ENCODE data around the gene SEC31B. TPM values are rescaled to one million over a fixed set of nuclear protein-coding genes. Genes with fewer than 3 reads are reported as not detected.

The SEC31B gene
- total RNA-seq, 1 donor from 2014 or later = 8.5 TPM

DNA sequence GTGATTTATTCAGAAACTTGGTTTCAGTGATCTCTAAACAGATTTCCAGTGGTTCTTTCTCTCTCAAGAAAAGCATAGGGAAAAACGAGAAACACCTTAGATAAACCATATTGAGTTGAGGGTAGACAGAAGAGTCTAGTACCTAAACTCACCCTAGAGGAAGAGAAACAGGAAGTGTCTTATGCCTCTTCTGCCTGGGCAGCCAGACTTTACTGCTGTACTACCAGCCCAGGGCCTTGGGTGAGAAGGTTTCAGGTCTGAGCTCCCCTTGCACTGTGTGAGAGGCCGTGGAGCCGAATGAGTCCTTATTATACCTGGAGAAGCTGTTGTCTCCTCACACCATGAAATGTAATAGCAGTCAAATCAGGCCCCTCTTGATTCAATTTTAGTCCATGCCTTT is 34.3 kb upstream of the SEC31B start:
- Mint-ChIP-seq H3K27me3 (ENCODE audit: low read depth) (no peaks in the 10 kb centered on the region), H3K4me1 (ENCODE audit: low read depth) (no peaks in the 10 kb centered on the region), H3K9me3 (ENCODE audit: low read depth) (no peaks in the 10 kb centered on the region), H3K36me3 (ENCODE audit: low read depth) (peaks cover 22% of the 10 kb centered on the region), H3K27ac (ENCODE audit: unreplicated experiment) (no peak overlapping the region), H3K4me3 (ENCODE audit: unreplicated experiment) (no peak overlapping the region)
- DNase-seq (ENCODE audit: low spot score) = no peak
- TF ChIP-seq, protein P1, sequence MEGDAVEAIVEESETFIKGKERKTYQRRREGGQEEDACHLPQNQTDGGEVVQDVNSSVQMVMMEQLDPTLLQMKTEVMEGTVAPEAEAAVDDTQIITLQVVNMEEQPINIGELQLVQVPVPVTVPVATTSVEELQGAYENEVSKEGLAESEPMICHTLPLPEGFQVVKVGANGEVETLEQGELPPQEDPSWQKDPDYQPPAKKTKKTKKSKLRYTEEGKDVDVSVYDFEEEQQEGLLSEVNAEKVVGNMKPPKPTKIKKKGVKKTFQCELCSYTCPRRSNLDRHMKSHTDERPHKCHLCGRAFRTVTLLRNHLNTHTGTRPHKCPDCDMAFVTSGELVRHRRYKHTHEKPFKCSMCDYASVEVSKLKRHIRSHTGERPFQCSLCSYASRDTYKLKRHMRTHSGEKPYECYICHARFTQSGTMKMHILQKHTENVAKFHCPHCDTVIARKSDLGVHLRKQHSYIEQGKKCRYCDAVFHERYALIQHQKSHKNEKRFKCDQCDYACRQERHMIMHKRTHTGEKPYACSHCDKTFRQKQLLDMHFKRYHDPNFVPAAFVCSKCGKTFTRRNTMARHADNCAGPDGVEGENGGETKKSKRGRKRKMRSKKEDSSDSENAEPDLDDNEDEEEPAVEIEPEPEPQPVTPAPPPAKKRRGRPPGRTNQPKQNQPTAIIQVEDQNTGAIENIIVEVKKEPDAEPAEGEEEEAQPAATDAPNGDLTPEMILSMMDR (IDR thresholded peaks at IDR 0.05) = no peak

DNA sequence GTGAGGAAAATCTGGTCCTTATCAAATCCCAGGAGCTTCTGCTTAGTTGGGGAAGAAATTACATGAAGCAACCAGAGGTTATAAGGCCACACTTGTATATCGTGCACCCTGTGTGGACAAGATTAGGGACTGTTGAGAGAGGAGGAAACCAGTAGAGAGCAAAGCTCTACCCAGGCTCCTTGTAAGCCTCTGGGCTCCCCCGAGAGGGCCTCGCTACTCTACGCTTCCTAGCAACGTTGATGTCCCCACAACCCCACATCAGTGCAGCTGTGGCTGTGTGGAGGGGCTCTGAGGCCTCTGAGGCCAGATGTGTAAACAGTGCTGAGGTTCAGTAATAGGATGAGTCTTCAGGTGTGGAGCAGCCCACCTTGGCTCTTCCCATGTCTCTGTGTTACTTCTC is 32.1 kb upstream of the SEC31B start:
- no peak for DNase-seq (ENCODE audit: low spot score)
- peaks cover 28% of the 10 kb centered on the region for H3K36me3 Mint-ChIP-seq (ENCODE audit: low read depth)
- H3K9me3 Mint-ChIP-seq (ENCODE audit: low read depth) = no peaks in the 10 kb centered on the region
- no peak overlapping the region for H3K27ac Mint-ChIP-seq (ENCODE audit: unreplicated experiment)
- H3K4me3 Mint-ChIP-seq (ENCODE audit: unreplicated experiment) = no peak overlapping the region
- H3K4me1 Mint-ChIP-seq (ENCODE audit: low read depth) = no peaks in the 10 kb centered on the region
- TF ChIP-seq, protein P1 (IDR thresholded peaks at IDR 0.05) = no peak
- H3K27me3 Mint-ChIP-seq (ENCODE audit: low read depth) = no peaks in the 10 kb centered on the region

DNA sequence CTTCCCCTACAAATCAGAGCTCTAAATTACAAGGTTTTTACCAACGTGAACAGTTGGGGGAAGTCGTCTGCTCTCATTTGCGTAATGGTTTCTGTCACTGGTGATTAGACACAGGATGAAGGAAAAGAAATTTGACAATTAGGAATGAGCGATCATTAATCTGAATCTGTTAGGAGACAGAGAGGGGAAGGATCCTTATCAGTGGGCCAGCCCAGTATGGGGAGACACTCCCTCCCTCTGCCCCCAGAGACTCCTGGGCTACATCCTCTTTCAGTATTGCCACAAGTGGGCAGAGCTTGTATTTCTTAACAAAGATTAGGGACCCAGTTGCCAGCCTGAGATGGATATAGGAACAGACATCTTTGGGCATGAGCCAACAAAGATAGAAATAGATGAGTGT is 31.5 kb upstream of the SEC31B start:
- peaks cover 27% of the 10 kb centered on the region for H3K36me3 Mint-ChIP-seq (ENCODE audit: low read depth)

DNA sequence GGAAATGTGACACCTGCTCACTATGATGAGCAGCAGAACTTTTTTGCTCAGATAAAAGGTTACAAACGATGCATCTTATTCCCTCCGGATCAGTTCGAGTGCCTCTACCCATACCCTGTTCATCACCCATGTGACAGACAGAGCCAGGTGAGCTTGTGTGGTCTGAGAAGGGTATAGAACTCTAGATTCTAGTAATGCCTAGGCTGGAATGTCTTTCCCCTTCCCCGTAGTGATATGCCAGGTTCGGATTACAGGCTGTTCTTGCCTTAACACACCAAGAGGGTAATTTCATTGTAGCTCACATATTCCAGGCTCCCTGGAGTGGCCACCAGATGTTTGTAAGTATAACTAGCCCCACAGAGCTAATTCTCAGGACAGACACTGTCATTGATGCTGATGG is 25.3 kb upstream of the SEC31B start:
- no peaks in the 10 kb centered on the region for H3K27me3 Mint-ChIP-seq (ENCODE audit: low read depth)
- no peak overlapping the region for H3K4me3 Mint-ChIP-seq (ENCODE audit: unreplicated experiment)
- TF ChIP-seq, protein P1 (IDR thresholded peaks at IDR 0.05) = no peak
- H3K4me1 Mint-ChIP-seq (ENCODE audit: low read depth) = peaks cover 3% of the 10 kb centered on the region
- no peak overlapping the region for H3K27ac Mint-ChIP-seq (ENCODE audit: unreplicated experiment)
- H3K36me3 Mint-ChIP-seq (ENCODE audit: low read depth) = peaks cover 33% of the 10 kb centered on the region
- no peaks in the 10 kb centered on the region for H3K9me3 Mint-ChIP-seq (ENCODE audit: low read depth)
- DNase-seq (ENCODE audit: low spot score) = no peak

More for the DNA sequence above, 31.5 kb upstream of the SEC31B start:
- H3K9me3 Mint-ChIP-seq (ENCODE audit: low read depth) = no peaks in the 10 kb centered on the region
- TF ChIP-seq, protein P1 (IDR thresholded peaks at IDR 0.05) = no peak
- no peaks in the 10 kb centered on the region for H3K4me1 Mint-ChIP-seq (ENCODE audit: low read depth)
- H3K4me3 Mint-ChIP-seq (ENCODE audit: unreplicated experiment) = no peak overlapping the region
- no peak overlapping the region for H3K27ac Mint-ChIP-seq (ENCODE audit: unreplicated experiment)
- H3K27me3 Mint-ChIP-seq (ENCODE audit: low read depth) = no peaks in the 10 kb centered on the region
- DNase-seq (ENCODE audit: low spot score) = no peak

DNA sequence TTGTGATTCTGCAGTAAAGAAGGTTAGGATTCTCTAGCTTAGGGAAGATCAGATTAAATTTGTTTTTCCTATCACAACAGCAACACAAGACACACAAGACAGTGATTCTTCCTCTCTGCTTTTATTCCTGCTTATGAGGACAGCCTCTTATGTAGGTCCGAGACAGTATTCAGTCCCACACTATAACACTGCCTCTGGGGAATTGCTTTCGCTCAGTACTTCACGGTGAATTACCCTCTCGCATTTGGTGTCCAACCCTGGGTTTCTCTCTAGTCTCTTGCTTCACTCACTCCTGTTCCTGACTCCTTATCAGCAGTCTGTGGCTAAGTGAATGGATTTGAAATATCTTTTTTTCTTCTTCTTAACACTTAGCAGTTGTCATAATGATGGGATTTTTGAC is 17.8 kb upstream of the SEC31B start:
- no peak overlapping the region for H3K27ac Mint-ChIP-seq (ENCODE audit: unreplicated experiment)
- DNase-seq (ENCODE audit: low spot score) = no peak
- no peaks in the 10 kb centered on the region for H3K9me3 Mint-ChIP-seq (ENCODE audit: low read depth)
- TF ChIP-seq, protein P1 (IDR thresholded peaks at IDR 0.05) = no peak
- no peak overlapping the region for H3K4me3 Mint-ChIP-seq (ENCODE audit: unreplicated experiment)
- H3K36me3 Mint-ChIP-seq (ENCODE audit: low read depth) = no peaks in the 10 kb centered on the region
- peaks cover 7% of the 10 kb centered on the region for H3K4me1 Mint-ChIP-seq (ENCODE audit: low read depth)
- no peaks in the 10 kb centered on the region for H3K27me3 Mint-ChIP-seq (ENCODE audit: low read depth)
